Cardiac muscle cell (in vitro differentiated cells and primary cell): ENCODE measurements around the gene TXK. TPM values are rescaled to one million over a fixed set of nuclear protein-coding genes. Genes with fewer than 3 reads are reported as not detected.

Source experiments
- DNase-seq, 2 donors: peaks; one replicate each; pipeline versions ENCODE4 v3.0.0 to v3.0.0-alpha.2; 2010 to 2017; ENCODE audit warnings: low read depth in 1 of 2, low spot score in 1 of 2
- H3K27ac ChIP-seq: fragments of 200-600 bp; sonication (generic); 2 replicates; pipeline ENCODE4 v1.5.1; 2016
- H3K27me3 ChIP-seq: fragments of 200-600 bp; sonication (generic); 2 replicates; pipeline ENCODE4 v1.6.0; 2016; ENCODE audit warnings: control low read depth
- H3K36me3 ChIP-seq: fragments of 200-600 bp; sonication (generic); 2 replicates; pipeline ENCODE4 v1.5.1; 2016; ENCODE audit warnings: control low read depth
- H3K4me1 ChIP-seq: fragments of 200-600 bp; sonication (generic); 2 replicates; pipeline ENCODE4 v1.8.1; 2017; ENCODE audit warnings: low read depth, mild to moderate bottlenecking, mixed run types
- H3K4me3 ChIP-seq: fragments of 200-600 bp; sonication (generic); 2 replicates; pipeline ENCODE4 v1.5.1; 2016; ENCODE audit warnings: mild to moderate bottlenecking
- H3K9me3 ChIP-seq: fragments of 200-600 bp; sonication (generic); 2 replicates; pipeline ENCODE4 v1.5.1; 2017; ENCODE audit warnings: low read depth, mild to moderate bottlenecking, control low read depth
- CTCF ChIP-seq: IDR thresholded peaks from 2 replicates; pipeline ENCODE4 v1.5.1; 2012; ENCODE audit warnings: low read depth, mild to moderate bottlenecking, low read length
- polyA plus RNA-seq: library from polyadenylated mRNA; unstranded; fragments of >200 nt; fragmentation: Nextera tagmentation; extraction: Ambion mirVana; gene quantifications from 2 replicates; pipeline ENCODE4 v1.2.1, GENCODE V29; 2016
- total RNA-seq: library from RNA; depleted of rRNA; stranded (reverse); fragments of >200 nt; gene quantifications from 2 replicates; pipeline ENCODE4 v1.2.3, GENCODE V29; 2016

The TXK gene
- total and polyA plus RNA-seq, 2 experiments from 2014 or later, result 0.83 to 0.93 TPM

DNA sequence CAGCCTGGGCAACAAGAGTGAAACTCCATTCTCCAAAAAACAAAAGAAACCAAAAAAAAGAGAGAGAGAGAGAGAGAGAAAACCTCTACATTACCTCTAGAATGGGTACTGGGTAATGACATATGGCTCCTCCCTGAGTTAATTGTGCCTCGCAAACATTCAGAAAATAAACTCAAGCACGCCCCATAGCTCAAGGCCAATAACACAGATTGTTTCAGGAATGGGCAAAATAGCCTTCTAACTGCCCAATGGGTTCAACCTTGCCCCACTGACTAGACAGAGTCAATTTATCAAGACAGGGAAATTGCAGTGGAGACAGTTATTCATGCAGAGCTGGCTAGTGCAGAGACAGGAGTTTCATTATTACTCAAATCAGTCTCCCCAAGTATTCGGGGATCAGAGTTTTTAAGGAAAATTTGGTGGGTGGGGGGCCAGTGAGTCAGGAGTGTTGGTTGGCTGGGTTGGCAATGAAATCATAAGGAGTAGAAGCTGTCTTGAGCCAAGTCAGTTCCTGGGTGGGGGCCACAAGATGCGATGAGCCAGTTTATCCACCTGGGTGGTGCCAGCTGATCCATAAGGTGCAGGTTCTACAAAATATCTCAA lies 92.4 kb downstream of the TXK start:
- H3K9me3 ChIP-seq, result no peaks in the 10 kb centered on the region
- H3K36me3 ChIP-seq, result no peaks in the 10 kb centered on the region
- H3K4me1 ChIP-seq, result peaks cover 13% of the 10 kb centered on the region
- H3K4me3 ChIP-seq, result no peak overlapping the region
- DNase-seq, result no peak
- no peak for TF ChIP-seq CTCF
- no peak overlapping the region for H3K27ac ChIP-seq
- no peaks in the 10 kb centered on the region for H3K27me3 ChIP-seq

DNA sequence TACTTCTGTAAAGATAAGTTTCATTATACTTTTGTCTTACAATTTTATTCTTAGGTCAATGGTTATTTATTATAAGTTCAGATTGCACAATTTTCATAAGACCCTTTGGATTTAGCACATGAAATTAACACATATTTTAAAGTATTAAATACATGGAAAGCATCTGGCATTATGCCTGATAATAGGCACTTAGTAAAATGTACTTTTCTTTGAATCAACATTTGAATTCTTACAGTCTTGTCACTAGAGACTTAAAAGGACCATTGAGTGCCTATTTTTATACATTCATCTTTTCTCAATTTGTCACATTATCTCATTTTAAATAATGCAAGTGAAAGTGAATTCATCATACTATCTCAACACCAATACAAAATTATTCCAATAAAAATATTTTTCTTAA lies 94.5 kb downstream of the TXK start:
- TF ChIP-seq CTCF, result no peak
- H3K9me3 ChIP-seq, result no peaks in the 10 kb centered on the region
- no peaks in the 10 kb centered on the region for H3K27me3 ChIP-seq
- no peak for DNase-seq
- no peaks in the 10 kb centered on the region for H3K36me3 ChIP-seq
- H3K4me1 ChIP-seq, result peaks cover 13% of the 10 kb centered on the region
- H3K27ac ChIP-seq, result no peak overlapping the region
- H3K4me3 ChIP-seq, result no peak overlapping the region

GRCh38 chr4:48038666-48039065 lies 95.4 kb downstream of the TXK start:
- Histone ChIP-seq H3K27me3 (no peaks in the 10 kb centered on the region), H3K4me1 (peaks cover 13% of the 10 kb centered on the region), H3K27ac (no peak overlapping the region), H3K36me3 (no peaks in the 10 kb centered on the region), H3K4me3 (no peak overlapping the region), H3K9me3 (no peaks in the 10 kb centered on the region)
- DNase-seq, result no peak
- no peak for TF ChIP-seq CTCF

DNA sequence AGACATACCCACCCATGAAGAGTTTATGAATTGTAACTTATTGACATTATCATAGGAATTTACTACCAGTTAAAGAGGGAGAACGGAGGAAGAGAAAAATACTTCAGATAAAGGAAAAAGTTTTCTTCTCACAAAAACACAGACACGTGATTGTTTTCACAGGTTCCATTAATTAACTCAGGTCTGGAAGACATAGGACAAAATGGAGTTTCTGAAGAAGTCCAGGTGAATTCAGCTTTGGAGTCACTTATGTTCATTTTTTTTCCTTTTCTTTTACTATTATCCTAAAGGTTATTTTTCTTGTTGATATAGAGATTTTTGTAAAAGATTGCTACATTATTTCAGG lies 97.0 kb downstream of the TXK start:
- H3K4me1 ChIP-seq, result peaks cover 12% of the 10 kb centered on the region
- DNase-seq, result no peak
- no peaks in the 10 kb centered on the region for H3K9me3 ChIP-seq
- no peak for TF ChIP-seq CTCF
- H3K27ac ChIP-seq, result no peak overlapping the region
- H3K27me3 ChIP-seq, result no peaks in the 10 kb centered on the region
- no peaks in the 10 kb centered on the region for H3K36me3 ChIP-seq
- no peak overlapping the region for H3K4me3 ChIP-seq

GRCh38 chr4:48035952-48036351 lies 98.1 kb downstream of the TXK start:
- no peaks in the 10 kb centered on the region for H3K27me3 ChIP-seq
- H3K27ac ChIP-seq, result no peak overlapping the region
- peaks cover 19% of the 10 kb centered on the region for H3K4me1 ChIP-seq
- DNase-seq, result no peak
- H3K36me3 ChIP-seq, result no peaks in the 10 kb centered on the region
- H3K9me3 ChIP-seq, result no peaks in the 10 kb centered on the region
- TF ChIP-seq CTCF, result no peak
- no peak overlapping the region for H3K4me3 ChIP-seq
